HCT116 (cell line): ENCODE data around the gene GGCT. TPM values are rescaled to one million over a fixed set of nuclear protein-coding genes. Genes with fewer than 3 reads are reported as not detected.

Experiments used
- ATAC-seq: fragments of 200-7000 bp; cut with Tn5 transposase; 2 replicates; pipeline ENCODE4 v1.9.1; 2020; ENCODE audit warnings: mild to moderate bottlenecking, moderate library complexity
- BruUV-seq: library from RNA; stranded (reverse); fragments of 400-500 nt; replicated peaks from 2 replicates; lab custom pipeline; 2021; lab: Mats Ljungman, UMichigan
- CTCF ChIA-PET: fragments of 300-600 bp; sonication (Branson Sonifier 250); formaldehyde crosslinking; loops from one replicate; lab custom pipeline; 2021; ENCODE audit warnings: antibody characterized with exemption; lab: Charles Lee
- POLR2A ChIA-PET: fragments of 300-600, 350-600 bp; sonication (Branson Sonifier 250); formaldehyde crosslinking; loops from one replicate; lab custom pipeline; 2021; ENCODE audit warnings: antibody characterized with exemption; lab: Charles Lee
- RAD21 ChIA-PET, 2 experiments: fragments of 300-600 bp; sonication (Branson Sonifier 250); formaldehyde crosslinking; loops; one replicate each; lab custom pipeline; 2023; ENCODE audit warnings: low total read pairs in 2 of 2; ENCODE audit not compliant: uncharacterized antibody in 2 of 2, unreplicated experiment in 2 of 2, low non-redundant PET in 1 of 2; lab: Charles Lee
- DNase-seq: peaks from one replicate; pipeline ENCODE4 v3.0.0-alpha.2; 2010; ENCODE audit warnings: low read depth, low spot score
- H2AFZ ChIP-seq: fragments of 200-600 bp; shearing (Covaris generic), sonication (generic); 2 replicates; pipeline ENCODE4 v1.6.1; 2017; ENCODE audit warnings: low read depth, mixed run types, mixed read lengths, antibody characterized with exemption, low read length; ENCODE audit not compliant: poor library complexity, severe bottlenecking
- H3K27ac ChIP-seq: 2 replicates; pipeline ENCODE4 v1.5.1; 2012; ENCODE audit warnings: low read depth, low read length
- H3K27me3 ChIP-seq: fragments of 200-600 bp; sonication (generic); 2 replicates; pipeline ENCODE4 v1.6.1; 2016; ENCODE audit warnings: mixed run types, low read length, mixed read lengths; ENCODE audit not compliant: insufficient read depth
- H3K36me3 ChIP-seq, 2 experiments: fragments of 200-500 bp in 1 of 2; fragments of 200-600 bp in 1 of 2; sonication (Bioruptor generic) in 1 of 2; sonication (generic) in 1 of 2; 2 replicates each; pipeline versions ENCODE4 v1.5.1 to v1.6.1; 2014 to 2016; ENCODE audit warnings: low read length in 2 of 2, inconsistent platforms in 1 of 2, mixed read lengths in 1 of 2, mixed run types in 1 of 2; ENCODE audit not compliant: insufficient read depth in 2 of 2, control insufficient read depth in 1 of 2
- H3K4me1 ChIP-seq, 2 experiments: fragments of 200-600 bp in 1 of 2; sonication (generic) in 1 of 2; 2 replicates each; pipeline versions ENCODE4 v1.5.1 to v1.6.1; 2012 to 2017; ENCODE audit warnings: low read length in 2 of 2, inconsistent platforms in 1 of 2, mild to moderate bottlenecking in 1 of 2, mixed read lengths in 1 of 2, mixed run types in 1 of 2, moderate library complexity in 1 of 2; ENCODE audit not compliant: insufficient read depth in 2 of 2, control insufficient read depth in 1 of 2
- H3K4me2 ChIP-seq: fragments of 200-600 bp; sonication (generic); 2 replicates; pipeline ENCODE4 v1.6.1; 2017; ENCODE audit warnings: mixed run types, low read length, mixed read lengths
- H3K4me3 ChIP-seq, 2 experiments: fragments of 200-600 bp in 1 of 2; sonication (generic) in 1 of 2; replicated peaks in 1 of 2; 2 replicates each; pipeline ENCODE4 v1.5.1; 2011 to 2016; ENCODE audit warnings: low read length in 2 of 2, control low read depth in 1 of 2, low read depth in 1 of 2, mild to moderate bottlenecking in 1 of 2, mixed read lengths in 1 of 2, mixed run types in 1 of 2
- H3K79me2 ChIP-seq: fragments of 200-600 bp; sonication (generic); 2 replicates; pipeline ENCODE4 v1.6.1; 2017; ENCODE audit warnings: mild to moderate bottlenecking, mixed run types, low read length, moderate library complexity, mixed read lengths; ENCODE audit not compliant: insufficient read depth
- H3K9ac ChIP-seq: fragments of 200-600 bp; sonication (generic); 2 replicates; pipeline ENCODE4 v1.6.1; 2016; ENCODE audit warnings: low read length, mixed read lengths
- H3K9me2 ChIP-seq: fragments of 200-600 bp; sonication (generic), shearing (Covaris generic); 2 replicates; pipeline ENCODE4 v1.6.1; 2017; ENCODE audit warnings: mixed run types, mild to moderate bottlenecking, moderate library complexity; ENCODE audit not compliant: insufficient read depth
- H3K9me3 ChIP-seq, 2 experiments: fragments of 200-500 bp in 1 of 2; fragments of 200-600 bp in 1 of 2; sonication (Bioruptor generic) in 1 of 2; sonication (generic) in 1 of 2; 2 replicates each; pipeline ENCODE4 v1.6.1; 2014 to 2017; ENCODE audit warnings: low read length in 2 of 2, mixed read lengths in 2 of 2, inconsistent platforms in 1 of 2, low read depth in 1 of 2, mild to moderate bottlenecking in 1 of 2, mixed run types in 1 of 2, moderate library complexity in 1 of 2; ENCODE audit not compliant: control insufficient read depth in 1 of 2, insufficient read depth in 1 of 2
- H4K20me1 ChIP-seq: fragments of 200-600 bp; sonication (generic), shearing (Covaris generic); 2 replicates; pipeline ENCODE4 v1.6.1; 2017; ENCODE audit warnings: mixed run types, mild to moderate bottlenecking, moderate library complexity; ENCODE audit not compliant: insufficient read depth
- CEBPB ChIP-seq: IDR thresholded peaks from 2 replicates; pipeline ENCODE4 v1.6.1; 2012; ENCODE audit warnings: low read depth
- EZH2 ChIP-seq: fragments of 200-600 bp; sonication (generic); IDR thresholded peaks from 2 replicates; pipeline ENCODE4 v1.6.1; 2017; ENCODE audit warnings: antibody characterized with exemption, mixed run types
- JUND ChIP-seq: IDR thresholded peaks from 2 replicates; pipeline ENCODE4 v1.6.1; 2012
- POLR2A ChIP-seq: IDR thresholded peaks from 2 replicates; pipeline ENCODE4 v1.7.0; 2011; ENCODE audit warnings: borderline replicate concordance; ENCODE audit not compliant: insufficient read depth, insufficient read length; ENCODE audit errors: extremely low read depth
- POLR2AphosphoS5 ChIP-seq: IDR thresholded peaks from 2 replicates; pipeline ENCODE4 v1.6.1; 2011; ENCODE audit warnings: mild to moderate bottlenecking, low read depth, low read length, moderate library complexity
- RAD21 ChIP-seq: IDR thresholded peaks from 2 replicates; pipeline ENCODE4 v1.6.1; 2012; ENCODE audit warnings: low read depth, mild to moderate bottlenecking
- SIN3A ChIP-seq: IDR thresholded peaks from 2 replicates; pipeline ENCODE4 v1.6.1; 2012; ENCODE audit warnings: low read depth
- SP1 ChIP-seq: IDR thresholded peaks from 2 replicates; pipeline ENCODE4 v1.6.1; 2012; ENCODE audit warnings: low read depth
- SRF ChIP-seq: IDR thresholded peaks from 2 replicates; pipeline ENCODE4 v1.6.1; 2012; ENCODE audit warnings: low read depth
- YY1 ChIP-seq: IDR thresholded peaks from 2 replicates; pipeline ENCODE4 v1.6.1; 2011; ENCODE audit warnings: low read length, low read depth, moderate library complexity, mild to moderate bottlenecking; ENCODE audit not compliant: insufficient replicate concordance; ENCODE audit errors: extremely low read depth
- ZFX ChIP-seq: fragments of 450-650 bp; IDR thresholded peaks from 2 replicates; pipeline ENCODE4 v1.6.1; 2017
- ZNF274 ChIP-seq: fragments of 200-500 bp; sonication (Bioruptor generic); IDR thresholded peaks from 2 replicates; pipeline ENCODE4 v1.6.1; 2014; ENCODE audit warnings: mild to moderate bottlenecking, low read depth, low read length, inconsistent platforms
- intact Hi-C: fragments of 100-400 bp; cut with micrococcal nuclease; formaldehyde crosslinking; loops from 2 replicates; pipeline ENCODE4 v1.10.0; 2022
- total RNA-seq: library from RNA; stranded (reverse); gene quantifications from one replicate; pipeline ENCODE4 v1.2.1, GENCODE V29; 2021; ENCODE audit not compliant: unreplicated experiment

Gene GGCT
- total RNA-seq, 1 experiment from 2014 or later, result 60.6 TPM

DNA sequence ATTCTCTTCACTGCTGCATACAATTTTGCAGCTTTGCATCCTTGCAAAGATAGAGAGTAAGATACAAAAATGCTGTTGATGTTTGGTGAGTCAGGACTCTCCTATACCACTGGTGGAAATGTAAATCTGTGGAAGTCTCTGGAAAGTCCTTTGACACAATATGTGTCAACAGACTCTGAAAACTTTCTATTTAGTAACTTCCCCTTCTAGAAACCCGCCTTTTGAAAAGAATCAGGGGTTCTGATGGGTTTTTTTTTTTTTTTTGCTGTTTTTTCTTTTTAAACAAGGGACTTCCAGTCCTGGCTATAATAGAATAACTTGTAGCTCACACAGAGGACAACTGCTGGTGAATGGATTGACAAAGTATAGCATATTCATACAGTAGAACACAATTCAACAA, 42.5 kb downstream of the GGCT start (continued):
- TF ChIP-seq POLR2AphosphoS5 (no peak), SIN3A (no peak), JUND (no peak), EZH2 (no peak), CEBPB (no peak), YY1 (no peak), RAD21 (no peak), SRF (no peak), ZNF274 (no peak), POLR2A (no peak)

DNA sequence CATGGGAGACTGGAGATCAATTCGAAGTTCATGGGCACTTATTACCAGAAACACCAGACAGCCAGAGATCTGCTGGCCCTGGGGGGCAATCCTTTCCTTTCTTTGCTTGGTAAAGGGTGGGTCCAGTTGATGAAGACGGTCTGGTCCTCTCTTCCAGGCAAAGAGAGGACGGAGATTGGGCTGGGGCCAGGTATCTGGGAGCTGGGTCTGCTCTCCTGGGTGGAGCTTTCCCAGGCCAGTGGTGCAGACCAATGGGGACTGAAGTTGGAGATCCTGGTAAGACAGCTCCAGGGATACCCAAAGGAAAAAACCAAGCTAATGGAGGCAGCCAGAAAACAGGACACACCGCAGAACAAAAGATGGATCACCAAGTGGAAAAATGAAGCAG, 44.4 kb downstream of the GGCT start:
- no peaks in the 10 kb centered on the region for H3K27me3 ChIP-seq
- no peak overlapping the region for H3K9ac ChIP-seq
- H3K36me3 ChIP-seq, result 0 out of 4 replicates have a peak, but pooled peaks cover 0 to 5% of the 10 kb centered on the region in 2 experiments
- ChIA-PET CTCF (no interaction called here), POLR2A (no interaction called here), RAD21 (no interaction called here)
- no peaks in the 10 kb centered on the region for H3K4me1 ChIP-seq
- H3K9me2 ChIP-seq, result no peaks in the 10 kb centered on the region
- no TSS peak for BruUV-seq
- no peak overlapping the region for H2AFZ ChIP-seq
- H3K4me2 ChIP-seq, result no peak overlapping the region
- H3K79me2 ChIP-seq, result no peaks in the 10 kb centered on the region; the same call in 1 of the 2 replicates
- H3K9me3 ChIP-seq, result no peaks in the 10 kb centered on the region
- intact Hi-C loops, result no loop called here
- H3K4me3 ChIP-seq, result no peak overlapping the region
- H3K27ac ChIP-seq, result no peak overlapping the region
- no peaks in the 10 kb centered on the region for H4K20me1 ChIP-seq
- DNase-seq (no peak), ATAC-seq (no peak)
- no peak for TF ChIP-seq SP1
- TF ChIP-seq ZFX, result no peak
- no peak for TF ChIP-seq JUND
